Loucy (cell line): Measurements from ENCODE around the gene ARRDC3.

Experiments
- EZH2phosphoT487 ChIP-seq: fragments of 200-600 bp; IDR thresholded peaks from 2 replicates; pipeline ENCODE4 v1.6.1; 2018; ENCODE audit warnings: antibody characterized with exemption, mild to moderate bottlenecking, moderate library complexity, borderline replicate concordance
- TF ChIP-seq, protein P1 (sequence below): fragments of 200-600 bp; sonication (generic); conservative IDR thresholded peaks from 2 replicates; pipeline ENCODE4 v1.5.1; 2014; ENCODE audit warnings: mild to moderate bottlenecking, antibody characterized with exemption, low read length

- TF ChIP-seq, protein P1, sequence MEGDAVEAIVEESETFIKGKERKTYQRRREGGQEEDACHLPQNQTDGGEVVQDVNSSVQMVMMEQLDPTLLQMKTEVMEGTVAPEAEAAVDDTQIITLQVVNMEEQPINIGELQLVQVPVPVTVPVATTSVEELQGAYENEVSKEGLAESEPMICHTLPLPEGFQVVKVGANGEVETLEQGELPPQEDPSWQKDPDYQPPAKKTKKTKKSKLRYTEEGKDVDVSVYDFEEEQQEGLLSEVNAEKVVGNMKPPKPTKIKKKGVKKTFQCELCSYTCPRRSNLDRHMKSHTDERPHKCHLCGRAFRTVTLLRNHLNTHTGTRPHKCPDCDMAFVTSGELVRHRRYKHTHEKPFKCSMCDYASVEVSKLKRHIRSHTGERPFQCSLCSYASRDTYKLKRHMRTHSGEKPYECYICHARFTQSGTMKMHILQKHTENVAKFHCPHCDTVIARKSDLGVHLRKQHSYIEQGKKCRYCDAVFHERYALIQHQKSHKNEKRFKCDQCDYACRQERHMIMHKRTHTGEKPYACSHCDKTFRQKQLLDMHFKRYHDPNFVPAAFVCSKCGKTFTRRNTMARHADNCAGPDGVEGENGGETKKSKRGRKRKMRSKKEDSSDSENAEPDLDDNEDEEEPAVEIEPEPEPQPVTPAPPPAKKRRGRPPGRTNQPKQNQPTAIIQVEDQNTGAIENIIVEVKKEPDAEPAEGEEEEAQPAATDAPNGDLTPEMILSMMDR: no peak
- no peak for TF ChIP-seq EZH2phosphoT487
Measured at GRCh38 chr5:91430949-91431348, 47.8 kb upstream of the ARRDC3 start.
